NCI-H226 (cell line): ENCODE measurements around the gene PIGM.

Source experiments
- DNase-seq: peaks from one replicate; pipeline ENCODE4 v3.0.0-alpha.2; 2015

The PIGM gene

GRCh38 chr1:160031365-160032164, at the start of gene PIGM:
TSS of gene PIGM (minus strand) at chr1:160031990. CDS start at chr1:160031739, 251 bp downstream.
- peak; percentile 95 for DNase-seq

GRCh38 chr1:160081261-160081936, 49.6 kb upstream of the PIGM start, which contains the start of gene KCNJ9:
TSS of gene KCNJ9 (plus strand) at chr1:160081538. CDS start at chr1:160084031, 2,493 bp downstream.
- no peak for DNase-seq

- no peak for DNase-seq
Measured at GRCh38 chr1:160080381-160081100, 48.8 kb upstream of the PIGM start.

- DNase-seq = no peak
Measured at GRCh38 chr1:160079448-160079847, 47.7 kb upstream of the PIGM start.

- peak; percentile 20 for DNase-seq
Measured at GRCh38 chr1:160078512-160079195, 46.9 kb upstream of the PIGM start.

- no peak for DNase-seq
Measured at GRCh38 chr1:160077486-160077885, 45.7 kb upstream of the PIGM start.

GRCh38 chr1:160076295-160076694, 44.5 kb upstream of the PIGM start:
- no peak for DNase-seq

- DNase-seq = no peak
Measured at GRCh38 chr1:160075836-160076235, 44.0 kb upstream of the PIGM start.

GRCh38 chr1:160074865-160075264, 43.1 kb upstream of the PIGM start:
- DNase-seq = no peak

GRCh38 chr1:160071289-160071688, 39.5 kb upstream of the PIGM start:
- no peak for DNase-seq

GRCh38 chr1:160070243-160071163, 38.7 kb upstream of the PIGM start:
- DNase-seq = peak; percentile 66

GRCh38 chr1:160069460-160070231, 37.9 kb upstream of the PIGM start, which contains the start of gene KCNJ10:
TSS of gene KCNJ10 (minus strand) at chr1:160070160. CDS start at chr1:160042532, 27,628 bp downstream.
- no peak for DNase-seq

- DNase-seq = no peak
Measured at GRCh38 chr1:160068225-160068624, 36.4 kb upstream of the PIGM start.

GRCh38 chr1:160066829-160067745, 35.3 kb upstream of the PIGM start:
- DNase-seq = no peak

- no peak for DNase-seq
Measured at GRCh38 chr1:160064746-160065145, 33.0 kb upstream of the PIGM start.

- DNase-seq = no peak
Measured at GRCh38 chr1:160064164-160064563, 32.4 kb upstream of the PIGM start.

GRCh38 chr1:160063176-160063575, 31.4 kb upstream of the PIGM start:
- DNase-seq = no peak

GRCh38 chr1:160062230-160062532, 30.4 kb upstream of the PIGM start:
- DNase-seq = no peak

GRCh38 chr1:160061369-160062229, 29.8 kb upstream of the PIGM start:
- no peak for DNase-seq
